ENCODE measurements around the gene ACAD9.

- TF ChIP-seq POLR2AphosphoS5 (IDR thresholded peaks at IDR 0.05; ENCODE audit: borderline replicate concordance, low read depth, low read length), result no peak
- TF ChIP-seq EZH2 (IDR thresholded peaks at IDR 0.05), result no peak
- no peak for TF ChIP-seq FOXP2 (optimal IDR thresholded peaks at IDR 0.05; ENCODE audit: control extremely low read depth, extremely low read length, insufficient read depth)
Measured at GRCh38 chr3:128907706-128908445, 28.5 kb downstream of the ACAD9 start.

Measured in SK-N-MC (cell line).